ENCODE measurements around the gene MAPK11.

Gene MAPK11

GRCh38 chr22:50224071-50224470 is 46.1 kb downstream of the MAPK11 start:
- DNase-seq (ENCODE audit: low read depth, low spot score), result no peak

DNA sequence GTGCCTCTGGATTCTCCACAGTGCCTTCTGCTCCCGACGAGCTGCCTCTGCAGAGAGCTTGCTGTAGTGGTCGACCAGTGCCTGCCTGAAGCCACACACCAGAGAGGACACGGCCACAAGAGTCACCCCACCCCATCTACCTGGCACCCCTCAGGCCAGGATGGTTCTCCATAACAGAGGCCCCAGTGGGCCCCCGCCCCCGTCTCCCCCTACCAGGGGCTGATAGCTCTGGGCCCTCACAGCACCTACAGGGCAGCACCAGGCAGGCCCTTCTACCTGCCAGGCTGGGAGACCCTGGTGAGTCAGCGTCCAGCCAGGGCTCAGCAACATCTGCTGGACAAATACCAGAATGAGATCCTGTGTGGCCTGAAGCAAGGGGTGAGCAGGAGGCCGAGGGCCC is 47.7 kb downstream of the MAPK11 start:
- DNase-seq (ENCODE audit: low read depth, low spot score), result no peak

GRCh38 chr22:50221410-50222300 is 48.5 kb downstream of the MAPK11 start:
- no peak for DNase-seq (ENCODE audit: low read depth, low spot score)

- DNase-seq (ENCODE audit: low read depth, low spot score), result no peak
Measured at GRCh38 chr22:50220603-50221409, 49.4 kb downstream of the MAPK11 start.

DNA sequence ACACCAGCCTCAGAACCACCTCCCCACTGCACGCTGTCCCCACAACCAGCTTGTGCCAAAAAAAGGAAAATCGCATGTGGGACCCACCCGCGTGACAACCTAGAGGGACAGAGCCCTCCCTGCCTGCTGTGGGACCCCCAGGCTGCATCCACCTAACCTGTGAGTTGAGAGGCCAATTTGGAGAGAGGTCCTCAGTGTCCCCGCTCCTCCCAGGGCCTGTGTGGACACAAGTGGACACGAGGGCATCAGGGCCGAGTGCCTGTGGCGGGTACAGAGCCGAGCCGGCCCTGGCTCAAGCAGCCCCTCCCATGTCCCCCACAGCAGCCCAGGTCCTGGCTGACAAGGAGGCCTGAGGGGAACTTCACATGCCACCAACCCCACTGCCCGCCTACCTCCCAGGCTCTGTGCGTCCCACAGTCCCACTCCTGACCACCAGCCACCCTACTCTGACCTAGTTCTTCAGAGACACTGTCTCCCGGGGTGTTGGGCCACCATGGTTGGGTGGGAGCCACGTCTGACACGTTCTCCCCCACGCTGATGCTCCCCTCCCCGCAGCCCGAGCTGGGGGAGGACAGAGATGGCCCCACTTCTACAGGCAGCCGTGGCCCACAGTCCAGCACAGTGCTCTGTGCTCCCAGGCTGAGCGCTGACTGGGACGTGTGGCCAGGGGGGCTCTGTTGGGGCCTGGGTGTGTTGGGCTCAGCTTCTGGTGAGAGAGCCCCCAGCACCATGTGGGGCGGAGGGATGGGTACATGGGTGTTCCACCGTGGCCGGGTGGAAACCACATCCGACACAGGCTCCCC is 50.2 kb downstream of the MAPK11 start:
- no peak for DNase-seq (ENCODE audit: low read depth, low spot score)

DNA sequence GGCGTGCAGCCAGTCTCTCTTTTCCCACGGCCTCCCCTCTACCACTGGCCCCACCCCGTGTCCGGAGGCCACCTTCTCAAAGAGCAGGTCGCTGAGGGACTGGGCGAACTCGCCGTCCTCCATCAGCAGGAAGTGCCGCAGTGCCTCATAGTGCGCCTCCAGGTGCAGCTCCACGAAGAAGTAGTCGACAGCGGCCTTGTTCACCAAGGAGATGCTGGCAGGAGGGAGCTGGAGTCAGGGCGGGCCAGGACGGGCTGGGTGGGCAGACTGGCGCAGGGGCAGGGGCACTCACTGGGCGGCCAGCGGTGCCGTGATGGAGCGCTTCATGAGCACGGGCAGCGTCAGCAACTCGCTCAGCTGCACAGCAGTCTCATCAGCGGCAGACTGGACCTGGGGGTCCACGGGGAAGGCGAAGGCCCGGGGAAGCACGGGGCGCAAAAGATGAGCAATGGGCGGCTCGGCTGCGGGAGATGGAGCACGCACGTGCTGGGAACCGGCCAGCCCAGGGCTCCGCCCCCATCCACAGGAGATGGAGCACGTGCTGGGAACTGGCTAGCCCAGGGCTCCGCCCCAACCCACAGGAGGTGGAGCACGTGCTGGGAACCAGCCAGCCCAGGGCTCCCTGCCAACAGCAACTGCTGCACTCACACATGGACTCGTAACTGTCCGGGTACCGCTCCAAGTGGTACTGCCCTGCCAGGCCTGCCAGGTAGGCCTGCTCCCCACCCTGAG is 51.0 kb downstream of the MAPK11 start:
- no peak for DNase-seq (ENCODE audit: low read depth, low spot score)

GRCh38 chr22:50218153-50218995 is 51.8 kb downstream of the MAPK11 start:
- no peak for DNase-seq (ENCODE audit: low read depth, low spot score)

DNA sequence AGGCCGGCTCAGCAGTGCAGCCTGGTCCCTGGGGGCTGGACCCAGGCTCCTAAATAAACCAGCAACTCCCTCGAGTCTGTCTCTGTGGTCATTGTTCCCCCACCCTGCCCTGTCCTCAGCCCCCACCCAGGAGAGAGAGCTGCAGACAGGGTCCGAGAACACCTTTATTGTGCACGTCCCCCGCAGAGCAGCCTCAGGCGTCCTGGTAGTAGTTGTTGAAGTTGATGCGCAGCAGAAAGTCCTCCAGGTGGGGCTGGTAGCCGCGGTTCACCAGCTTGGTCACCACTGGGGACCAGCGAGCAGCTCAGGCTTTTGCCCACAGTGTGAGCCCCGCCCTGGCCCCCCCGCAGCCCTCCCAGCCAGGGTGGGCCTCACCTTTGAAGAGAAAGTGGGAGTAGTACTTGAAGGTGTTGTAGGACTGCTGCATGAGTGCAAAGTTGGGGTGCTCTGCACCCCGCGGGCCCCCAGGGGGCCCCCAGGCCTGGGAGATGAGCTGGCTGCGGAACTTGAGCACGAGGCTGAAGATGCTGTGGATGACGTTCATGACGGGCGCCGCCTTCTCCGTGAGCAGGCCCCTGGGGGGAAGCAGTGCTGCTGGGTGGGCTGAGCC is 52.5 kb downstream of the MAPK11 start:
- DNase-seq (ENCODE audit: low read depth, low spot score), result no peak

DNA sequence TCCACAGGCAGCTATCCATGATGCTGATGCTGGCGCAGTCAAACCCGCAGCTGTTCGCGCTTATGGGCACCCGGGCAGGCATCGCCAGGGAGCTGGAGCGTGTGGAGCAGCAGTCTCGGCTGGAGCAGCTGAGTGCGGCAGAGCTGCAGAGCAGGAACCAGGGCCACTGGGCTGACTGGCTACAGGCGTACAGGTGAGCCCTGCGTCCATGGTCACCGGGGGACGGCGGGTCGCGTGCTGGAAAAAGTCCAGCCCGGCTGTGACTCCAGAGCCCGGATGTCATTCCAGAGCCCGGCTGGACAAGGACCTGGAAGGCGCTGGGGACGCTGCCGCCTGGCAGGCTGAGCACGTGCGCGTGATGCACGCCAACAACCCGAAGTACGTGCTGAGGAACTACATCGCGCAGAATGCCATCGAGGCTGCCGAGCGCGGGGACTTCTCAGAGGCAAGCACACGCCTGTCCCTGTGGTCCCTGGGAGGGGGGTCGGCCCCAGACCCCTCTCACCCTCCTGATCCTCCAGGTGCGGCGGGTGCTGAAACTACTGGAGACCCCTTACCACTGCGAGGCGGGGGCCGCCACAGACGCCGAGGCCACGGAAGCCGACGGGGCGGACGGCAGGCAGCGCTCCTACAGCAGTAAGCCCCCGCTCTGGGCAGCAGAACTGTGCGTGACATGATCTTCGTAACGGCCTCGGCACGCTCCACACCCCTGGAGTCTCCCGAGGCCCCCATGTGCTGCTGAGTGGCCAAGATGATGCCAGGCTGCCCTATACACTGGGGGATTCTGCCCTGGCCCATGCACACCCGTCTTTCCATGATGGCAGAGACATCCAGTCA is 53.3 kb downstream of the MAPK11 start:
- no peak for DNase-seq (ENCODE audit: low read depth, low spot score)

- DNase-seq (ENCODE audit: low read depth, low spot score), result no peak
Measured at GRCh38 chr22:50216055-50216683, 54.0 kb downstream of the MAPK11 start.

- DNase-seq (ENCODE audit: low read depth, low spot score), result no peak
Measured at GRCh38 chr22:50215297-50216054, 54.7 kb downstream of the MAPK11 start.
